ENCODE data around the gene PLBD2. TPM values are rescaled to one million over a fixed set of nuclear protein-coding genes. Genes with fewer than 3 reads are reported as not detected.

PLBD2 gene
- total and polyA plus RNA-seq, 9 of the 15 experiments (the other 6 are each of a cell fraction or from before 2014, with no cell fraction given): 2.4 to 37.4 (median 6.0) TPM

- no peak for TF ChIP-seq RREB1 (CRISPR knock-in tag; IDR thresholded peaks at IDR 0.05)
- TF ChIP-seq ZNF707 (CRISPR knock-in tag; conservative IDR thresholded peaks at IDR 0.05): no peak
- TF ChIP-seq ZNF512 (tag; IDR thresholded peaks at IDR 0.05): no peak
- TF ChIP-seq MTA3 (IDR thresholded peaks at IDR 0.05; ENCODE audit: borderline replicate concordance): no peak; the same call in 1 of the 2 replicates
- no peak for TF ChIP-seq HBP1 (CRISPR knock-in tag; IDR thresholded peaks at IDR 0.05)
- no peak for TF ChIP-seq DNMT1 (IDR thresholded peaks at IDR 0.05)
- TF ChIP-seq SP2 (IDR thresholded peaks at IDR 0.05; ENCODE audit: extremely low read depth, low read depth, low read length, poor library complexity, severe bottlenecking): no peak
- TF ChIP-seq PURB (CRISPR knock-in tag; IDR thresholded peaks at IDR 0.05; ENCODE audit: low read depth): no peak
- TF ChIP-seq ZNF232 (CRISPR knock-in tag; IDR thresholded peaks at IDR 0.05): no peak
- no peak for TF ChIP-seq ETS1 (conservative IDR thresholded peaks at IDR 0.05; ENCODE audit: control insufficient read depth, low read depth, low read length)
- no peak for TF ChIP-seq GMEB1 (CRISPR knock-in tag; IDR thresholded peaks at IDR 0.05)
- TF ChIP-seq EHMT2 (IDR thresholded peaks at IDR 0.05): no peak
- TF ChIP-seq ZNF121 (CRISPR knock-in tag; conservative IDR thresholded peaks at IDR 0.05): 0 out of 2 replicates have a peak, but pooled peaks have one; percentile 3
- no peak; the same call in 1 of the 2 replicates for TF ChIP-seq RNF2 (IDR thresholded peaks at IDR 0.05)
- TF ChIP-seq SP1 (CRISPR knock-in tag; IDR thresholded peaks at IDR 0.05): no peak; the same call in 1 of the 2 replicates
- TF ChIP-seq EZH2 (IDR thresholded peaks at IDR 0.05; ENCODE audit: borderline replicate concordance, low read depth, low read length): no peak
These were observed 57.8 kb downstream of the PLBD2 start (continued) for GRCh38 chr12:113416091-113416754.

All from K562 (cell line).